BJ (cell line): ENCODE results near the gene PARD6B. TPM values are rescaled to one million over a fixed set of nuclear protein-coding genes. Genes with fewer than 3 reads are reported as not detected.
A peak's percentile ranks its signal among the peaks of the same experiment; 100 is the strongest.

ENCODE experiments used
- CTCF ChIA-PET: fragments of 350-600 bp; formaldehyde crosslinking; extraction: SDS; loops from one replicate; lab custom pipeline; 2021; ENCODE audit warnings: antibody characterized with exemption, inconsistent platforms; lab: Yijun Ruan, JAX
- POLR2A ChIA-PET: fragments of 300-600 bp; sonication (Branson Sonifier 250); formaldehyde crosslinking; extraction: SDS; loops from one replicate; lab custom pipeline; 2021; ENCODE audit warnings: antibody characterized with exemption; lab: Charles Lee
- DNase-seq: peaks from one replicate; pipeline ENCODE4 v3.0.0-alpha.2; 2011; ENCODE audit warnings: low read depth
- H3K27me3 ChIP-seq: 2 replicates; pipeline ENCODE4 v1.6.0; 2011; ENCODE audit warnings: low read length; ENCODE audit not compliant: control insufficient read depth, insufficient read depth
- H3K36me3 ChIP-seq: 2 replicates; pipeline ENCODE4 v1.5.1; 2011; ENCODE audit warnings: low read length; ENCODE audit not compliant: control insufficient read depth, insufficient read depth
- H3K4me3 ChIP-seq: 2 replicates; pipeline ENCODE4 v1.5.1; 2011; ENCODE audit warnings: low read depth, mild to moderate bottlenecking, control low read depth, low read length
- polyA plus RNA-seq: library from polyadenylated mRNA; depleted of rRNA; stranded (reverse); fragments of >200 nt; gene quantifications from 2 replicates; pipeline ENCODE4 v1.2.3, GENCODE V29; 2011
- TF ChIP-seq, protein P1 (sequence below): IDR thresholded peaks from 2 replicates; pipeline ENCODE4 v1.5.1; 2011; ENCODE audit warnings: low read depth, mild to moderate bottlenecking, control low read depth, inconsistent platforms, low read length, moderate library complexity; ENCODE audit not compliant: insufficient read depth

The PARD6B gene
- polyA plus RNA-seq, 1 experiment, result 0.11 TPM

DNA sequence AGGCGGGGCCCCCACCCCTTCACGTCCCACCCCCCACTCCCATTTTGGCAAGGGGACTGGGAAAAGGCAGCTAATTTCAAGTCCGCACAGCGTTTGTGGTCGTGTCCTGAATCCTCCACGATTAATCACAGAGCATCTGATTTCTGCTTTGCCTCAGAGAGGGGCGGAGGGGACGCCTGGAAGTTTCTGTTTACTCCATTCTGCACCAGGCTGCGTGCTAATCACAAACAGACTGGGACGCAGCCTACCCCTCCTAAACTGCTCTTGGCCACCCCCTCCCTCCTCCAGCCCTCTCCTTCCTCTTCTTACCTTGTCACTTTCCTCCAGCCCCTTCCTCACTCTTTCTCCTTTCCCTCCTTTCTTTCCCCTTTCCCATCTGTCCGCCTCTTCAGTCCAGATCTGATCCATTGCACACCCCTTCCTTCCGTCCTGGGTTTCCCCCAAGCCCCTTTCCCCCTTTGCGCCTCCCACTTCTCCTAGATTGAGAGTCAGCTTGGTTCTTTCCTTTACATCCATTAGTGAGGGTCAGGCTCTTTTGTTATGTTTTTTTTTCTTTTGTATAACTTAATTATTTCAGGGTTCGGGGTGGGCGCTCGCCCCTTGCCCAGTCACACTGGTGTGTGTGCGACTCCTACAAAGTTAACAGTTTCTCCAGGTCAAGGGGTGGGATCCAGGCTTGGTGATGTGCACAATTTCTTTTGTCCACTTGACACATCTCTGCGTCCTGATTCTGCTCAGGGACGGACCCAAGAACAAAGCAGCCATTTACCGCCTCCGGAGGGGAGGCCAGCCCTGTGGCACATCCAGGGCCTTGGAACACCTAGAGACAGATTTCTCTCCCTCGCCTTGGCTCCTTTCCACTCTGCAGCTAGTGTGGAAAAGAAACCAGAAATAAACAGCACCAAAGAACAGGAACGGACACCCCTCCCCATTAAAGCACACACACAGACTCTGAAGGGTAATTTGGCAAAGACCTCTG lies 39.5 kb upstream of the PARD6B start:
- TF ChIP-seq, protein P1, sequence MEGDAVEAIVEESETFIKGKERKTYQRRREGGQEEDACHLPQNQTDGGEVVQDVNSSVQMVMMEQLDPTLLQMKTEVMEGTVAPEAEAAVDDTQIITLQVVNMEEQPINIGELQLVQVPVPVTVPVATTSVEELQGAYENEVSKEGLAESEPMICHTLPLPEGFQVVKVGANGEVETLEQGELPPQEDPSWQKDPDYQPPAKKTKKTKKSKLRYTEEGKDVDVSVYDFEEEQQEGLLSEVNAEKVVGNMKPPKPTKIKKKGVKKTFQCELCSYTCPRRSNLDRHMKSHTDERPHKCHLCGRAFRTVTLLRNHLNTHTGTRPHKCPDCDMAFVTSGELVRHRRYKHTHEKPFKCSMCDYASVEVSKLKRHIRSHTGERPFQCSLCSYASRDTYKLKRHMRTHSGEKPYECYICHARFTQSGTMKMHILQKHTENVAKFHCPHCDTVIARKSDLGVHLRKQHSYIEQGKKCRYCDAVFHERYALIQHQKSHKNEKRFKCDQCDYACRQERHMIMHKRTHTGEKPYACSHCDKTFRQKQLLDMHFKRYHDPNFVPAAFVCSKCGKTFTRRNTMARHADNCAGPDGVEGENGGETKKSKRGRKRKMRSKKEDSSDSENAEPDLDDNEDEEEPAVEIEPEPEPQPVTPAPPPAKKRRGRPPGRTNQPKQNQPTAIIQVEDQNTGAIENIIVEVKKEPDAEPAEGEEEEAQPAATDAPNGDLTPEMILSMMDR, result no peak
- peak overlapping the region; percentile 37 for H3K4me3 ChIP-seq
- no peaks in the 10 kb centered on the region for H3K36me3 ChIP-seq
- POLR2A ChIA-PET, result no interaction called here
- CTCF ChIA-PET, result interaction anchor here (0.9 to 1.6 kb wide), 3 partner anchors 22 to 53 kb away, joined by 3 to 6 read pairs (median 6); no protein-coding TSS in a partner anchor
- peak; percentile 34 for DNase-seq
- no peaks in the 10 kb centered on the region; the same call in 1 of the 2 replicates for H3K27me3 ChIP-seq

DNA sequence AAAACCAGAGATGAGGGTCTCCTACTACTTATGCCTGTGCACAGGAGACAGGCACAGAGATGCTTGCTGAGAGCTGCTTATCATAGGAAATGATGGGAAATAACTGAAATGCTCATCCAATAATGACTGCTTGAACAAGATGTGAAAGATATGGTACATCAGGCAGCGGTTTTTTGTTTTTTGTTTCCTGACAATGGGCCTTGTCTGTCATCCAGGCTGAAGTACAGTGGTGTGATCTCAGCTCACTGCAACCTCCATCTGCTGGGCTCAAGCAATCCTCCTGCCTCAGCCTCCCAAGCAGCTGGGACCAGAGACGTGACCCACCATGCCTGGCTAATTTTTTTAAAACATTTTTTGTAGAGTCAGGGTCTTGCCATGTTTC lies 38.8 kb upstream of the PARD6B start:
- Histone ChIP-seq H3K27me3 (no peaks in the 10 kb centered on the region; the same call in 1 of the 2 replicates), H3K4me3 (no peak overlapping the region), H3K36me3 (no peaks in the 10 kb centered on the region)
- ChIA-PET CTCF (interaction anchor here (0.9 to 1.6 kb wide), 2 partner anchors 46 to 52 kb away, joined by 3 to 6 read pairs; no protein-coding TSS in a partner anchor), POLR2A (no interaction called here)
- DNase-seq, result no peak
- TF ChIP-seq, protein P1, result no peak

DNA sequence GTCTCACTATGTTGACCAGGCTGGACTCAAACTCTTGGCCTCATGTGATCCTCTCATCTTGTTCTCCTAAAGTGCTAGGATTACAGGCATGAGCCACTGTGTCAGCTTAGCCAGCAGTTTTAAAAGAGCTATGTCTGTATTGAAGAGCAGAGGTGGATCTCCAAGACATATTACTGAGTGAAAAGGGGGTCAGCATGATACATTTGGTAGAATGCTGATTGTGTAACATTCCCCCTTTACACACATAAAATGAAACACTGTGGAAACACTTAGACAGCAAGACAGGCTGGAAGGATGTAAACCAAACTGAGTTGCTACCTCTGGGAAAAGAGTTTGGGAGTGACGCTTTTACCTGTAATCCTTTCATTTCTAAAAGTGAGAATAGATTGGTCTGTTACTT lies 38.4 kb upstream of the PARD6B start:
- Histone ChIP-seq H3K4me3 (no peak overlapping the region), H3K27me3 (no peaks in the 10 kb centered on the region; the same call in 1 of the 2 replicates), H3K36me3 (no peaks in the 10 kb centered on the region)
- TF ChIP-seq, protein P1, result no peak
- ChIA-PET POLR2A (no interaction called here), CTCF (interaction anchor here (0.9 to 1.6 kb wide), 2 partner anchors 47 to 52 kb away, joined by 3 to 6 read pairs; no protein-coding TSS in a partner anchor)
- DNase-seq, result no peak

DNA sequence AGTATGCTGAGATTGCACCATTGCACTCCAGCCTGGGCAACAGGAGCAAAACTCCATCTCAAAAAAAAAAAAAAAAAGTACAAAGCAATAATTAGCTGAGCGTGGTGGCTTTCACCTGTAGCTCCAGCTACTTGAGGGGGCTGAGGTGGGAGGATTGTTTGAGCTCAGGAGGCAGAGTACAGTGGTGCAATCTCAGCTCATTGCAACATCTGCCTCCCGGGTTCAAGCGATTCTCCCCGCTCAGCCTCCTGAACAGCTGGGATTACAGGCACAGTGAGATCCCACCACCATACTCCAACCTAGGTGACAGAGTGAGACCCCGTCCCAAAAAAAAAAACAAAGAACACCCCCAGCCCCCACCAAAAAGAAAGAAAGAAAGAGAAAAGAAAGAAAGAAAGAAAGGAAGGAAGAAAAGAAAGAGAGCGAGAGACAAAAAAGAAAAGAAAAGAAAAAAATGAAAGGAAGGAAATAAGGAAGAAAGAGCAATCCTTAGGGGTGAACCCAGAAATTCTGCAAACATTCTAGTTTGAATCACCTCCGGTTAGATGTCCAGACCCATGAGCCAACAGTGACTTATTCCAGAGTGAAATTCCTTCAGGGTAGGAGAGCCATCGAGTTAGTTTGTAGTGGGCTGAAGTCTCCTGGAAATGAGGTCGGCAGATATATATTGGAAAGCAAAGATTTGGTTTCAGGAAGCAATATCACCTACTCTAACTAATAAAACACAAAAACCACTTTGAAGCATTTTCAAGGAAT lies 36.8 kb upstream of the PARD6B start:
- no peak overlapping the region for H3K4me3 ChIP-seq
- H3K27me3 ChIP-seq, result no peaks in the 10 kb centered on the region; the same call in 1 of the 2 replicates
- POLR2A ChIA-PET, result no interaction called here
- H3K36me3 ChIP-seq, result no peaks in the 10 kb centered on the region
- no peak for DNase-seq
- CTCF ChIA-PET, result interaction anchor here (0.8 to 2.0 kb wide), 3 partner anchors 19 to 68 kb away, joined by 6 to 8 read pairs (median 7); no protein-coding TSS in a partner anchor
- TF ChIP-seq, protein P1, result no peak
